ENCODE results near the gene POU2AF1.

GRCh38 chr11:111339758-111340388 is 39.2 kb downstream of the POU2AF1 start:
- TF ChIP-seq ELF4 (IDR thresholded peaks at IDR 0.05) (no peak), L3MBTL2 (conservative IDR thresholded peaks at IDR 0.05) (no peak), CTBP1 (IDR thresholded peaks at IDR 0.05; ENCODE audit: borderline replicate concordance) (no peak), FOXM1 (IDR thresholded peaks at IDR 0.05; ENCODE audit: borderline replicate concordance) (no peak), FOXK2 (IDR thresholded peaks at IDR 0.05) (no peak)

Data from HEK293T (cell line).